ENCODE measurements around the gene TUBB1.

DNA sequence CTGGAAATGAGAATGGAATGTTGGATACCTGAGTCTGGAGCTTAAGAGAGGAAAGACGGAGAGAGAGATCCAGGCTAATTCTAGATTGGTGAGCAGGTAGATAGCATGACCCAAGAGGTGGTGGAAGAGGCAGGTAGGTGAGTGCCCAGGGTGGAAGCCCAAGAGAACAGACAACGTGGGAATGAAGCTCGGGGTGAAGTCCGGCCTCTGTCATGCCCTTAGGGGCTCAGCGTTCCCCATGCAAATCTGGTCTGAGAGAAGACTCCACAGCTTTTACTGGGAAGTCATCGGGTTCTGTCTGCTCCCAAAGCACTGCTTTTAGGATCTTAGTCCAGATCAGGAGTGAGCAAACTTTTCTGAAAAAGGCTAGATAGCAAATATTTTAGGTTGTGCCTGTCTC, 34.5 kb upstream of the TUBB1 start:
- TF ChIP-seq, protein P1, sequence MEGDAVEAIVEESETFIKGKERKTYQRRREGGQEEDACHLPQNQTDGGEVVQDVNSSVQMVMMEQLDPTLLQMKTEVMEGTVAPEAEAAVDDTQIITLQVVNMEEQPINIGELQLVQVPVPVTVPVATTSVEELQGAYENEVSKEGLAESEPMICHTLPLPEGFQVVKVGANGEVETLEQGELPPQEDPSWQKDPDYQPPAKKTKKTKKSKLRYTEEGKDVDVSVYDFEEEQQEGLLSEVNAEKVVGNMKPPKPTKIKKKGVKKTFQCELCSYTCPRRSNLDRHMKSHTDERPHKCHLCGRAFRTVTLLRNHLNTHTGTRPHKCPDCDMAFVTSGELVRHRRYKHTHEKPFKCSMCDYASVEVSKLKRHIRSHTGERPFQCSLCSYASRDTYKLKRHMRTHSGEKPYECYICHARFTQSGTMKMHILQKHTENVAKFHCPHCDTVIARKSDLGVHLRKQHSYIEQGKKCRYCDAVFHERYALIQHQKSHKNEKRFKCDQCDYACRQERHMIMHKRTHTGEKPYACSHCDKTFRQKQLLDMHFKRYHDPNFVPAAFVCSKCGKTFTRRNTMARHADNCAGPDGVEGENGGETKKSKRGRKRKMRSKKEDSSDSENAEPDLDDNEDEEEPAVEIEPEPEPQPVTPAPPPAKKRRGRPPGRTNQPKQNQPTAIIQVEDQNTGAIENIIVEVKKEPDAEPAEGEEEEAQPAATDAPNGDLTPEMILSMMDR (conservative IDR thresholded peaks at IDR 0.05; ENCODE audit: low read length) = no peak
- no peak for TF ChIP-seq EZH2phosphoT487 (IDR thresholded peaks at IDR 0.05; ENCODE audit: borderline replicate concordance)

All from Loucy (cell line).